ENCODE data around the gene STK25.

- no peak for TF ChIP-seq CTCF (conservative IDR thresholded peaks at IDR 0.05; ENCODE audit: low read depth, low read length)
- no peak for TF ChIP-seq EZH2 (IDR thresholded peaks at IDR 0.05; ENCODE audit: borderline replicate concordance, low read depth, low read length, poor library complexity, severe bottlenecking)
Measured at GRCh38 chr2:241556746-241557145, 48.4 kb upstream of the STK25 start.

Data from A673 (cell line).